Stimulated activated CD8-positive, alpha-beta memory T cell treated with anti-CD3 and anti-CD28 coated beads, Interleukin-15, amount 100 ng/mL, for 1 hour (primary cell): Measurements from ENCODE around the gene DMD.

Source experiments
- DNase-seq: peaks from one replicate; pipeline ENCODE4 v3.0.0-alpha.2; 2020; ENCODE audit warnings: low read depth

Gene DMD

GRCh38 chrX:31706466-31706865 is 1504.9 kb downstream of the DMD start:
- DNase-seq = no peak

DNA sequence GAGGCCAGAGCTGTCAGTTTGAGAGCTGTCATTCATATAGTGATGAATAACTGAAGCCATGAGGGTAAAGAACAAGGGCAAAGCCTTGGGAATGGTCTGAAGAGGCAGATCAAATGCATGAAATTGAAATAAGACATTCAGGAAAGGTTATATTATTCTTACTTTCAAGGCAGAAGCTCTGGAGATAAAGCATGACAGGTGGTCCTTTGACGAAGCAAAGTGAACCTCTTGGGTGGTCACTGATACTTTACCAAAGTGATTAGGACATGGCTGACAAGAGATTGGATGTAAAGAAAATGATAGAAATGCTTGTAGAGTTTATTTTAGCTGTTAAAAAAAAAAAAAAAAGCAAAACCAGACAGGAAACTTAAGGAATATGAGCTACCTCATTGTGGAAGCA is 1505.5 kb downstream of the DMD start:
- no peak for DNase-seq

DNA sequence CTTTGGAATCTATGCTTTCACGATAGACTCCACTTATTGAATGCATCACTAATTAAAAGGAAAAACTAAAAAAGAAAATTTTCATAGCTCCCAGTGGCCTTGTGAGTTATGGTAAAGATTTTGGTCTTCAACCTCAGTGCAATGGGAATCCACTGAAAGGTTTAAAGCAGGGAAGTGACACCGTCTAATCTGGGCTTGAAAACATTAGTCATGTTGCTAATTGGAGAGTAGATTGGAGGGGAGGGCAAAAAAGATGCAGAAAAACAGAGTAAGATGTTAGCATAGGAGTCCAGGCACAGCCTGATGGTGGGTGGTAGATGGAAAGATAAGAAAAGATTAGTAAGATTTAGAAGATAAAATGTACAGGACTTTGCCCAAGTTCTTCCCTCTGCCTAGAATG is 1506.4 kb downstream of the DMD start:
- DNase-seq = no peak

DNA sequence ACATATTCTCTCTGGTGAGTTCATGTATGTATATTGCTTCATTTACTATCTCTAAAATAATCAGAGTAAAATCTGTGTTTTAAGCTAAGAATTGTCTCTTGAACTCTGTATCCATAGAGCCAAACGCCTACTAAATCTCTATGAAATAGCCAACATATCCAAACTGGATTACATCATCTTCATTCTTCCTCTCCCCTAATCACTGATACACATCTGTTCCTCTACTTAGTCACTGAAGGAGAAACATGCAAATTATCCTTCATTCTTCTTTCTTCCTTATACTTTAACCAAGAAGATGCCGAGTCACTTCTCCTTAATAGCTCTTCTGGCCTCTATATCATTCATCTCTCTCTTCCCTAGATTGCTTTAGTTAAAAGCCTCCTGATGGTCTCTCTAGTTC is 1509.1 kb downstream of the DMD start:
- DNase-seq = no peak

DNA sequence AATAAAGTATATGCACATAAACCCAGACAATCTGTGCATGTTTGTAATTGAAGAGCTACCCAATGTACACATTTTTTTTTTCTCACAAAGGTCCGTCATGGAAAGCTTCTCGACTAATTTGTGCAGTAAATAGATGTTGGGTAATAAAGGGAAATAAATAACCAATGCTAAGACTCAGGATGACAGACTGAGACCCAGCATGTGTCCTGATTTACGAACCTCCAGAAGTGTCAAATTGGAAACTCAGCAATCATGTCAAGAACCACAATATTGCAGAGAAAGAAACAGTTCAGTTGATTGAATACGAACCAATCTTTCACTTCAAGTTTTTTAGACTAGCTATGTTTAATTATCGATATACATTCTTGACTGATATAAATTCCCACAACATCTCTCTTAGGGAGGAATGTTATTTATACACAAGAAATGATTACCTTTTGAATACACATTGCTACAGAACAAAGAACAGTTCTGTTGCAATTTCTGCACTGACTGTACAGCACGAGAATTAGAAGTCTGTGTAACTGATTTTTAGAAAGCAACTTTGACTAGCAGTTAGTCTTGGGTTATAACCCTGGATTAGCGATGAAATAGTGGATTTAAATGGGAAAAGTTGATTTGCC is 1513.9 kb downstream of the DMD start:
- no peak for DNase-seq

- no peak for DNase-seq
Observed at GRCh38 chrX:31679861-31680260, 1531.5 kb downstream of the DMD start.

GRCh38 chrX:31670245-31670644 is 1541.1 kb downstream of the DMD start:
- no peak for DNase-seq

DNA sequence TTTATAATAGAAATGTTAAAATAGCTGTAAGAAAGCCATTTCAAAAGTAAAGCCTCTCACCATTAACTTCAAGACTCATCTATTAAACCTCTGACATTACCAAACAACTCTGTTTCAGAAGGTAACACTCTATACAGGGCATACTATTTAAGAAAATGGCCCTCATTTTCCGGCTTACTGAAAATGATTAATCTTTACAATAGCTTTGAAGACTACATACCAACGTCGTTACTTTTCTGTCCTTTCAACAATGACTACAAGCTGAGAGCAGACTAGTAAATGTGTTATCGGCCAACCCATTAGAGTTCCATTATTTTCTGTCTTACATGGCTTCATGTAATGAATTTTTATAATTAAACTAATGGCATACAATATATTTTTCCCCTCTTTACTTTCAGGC is 1545.9 kb downstream of the DMD start:
- DNase-seq = no peak

GRCh38 chrX:31663172-31663571 is 1548.2 kb downstream of the DMD start:
- DNase-seq = no peak

DNA sequence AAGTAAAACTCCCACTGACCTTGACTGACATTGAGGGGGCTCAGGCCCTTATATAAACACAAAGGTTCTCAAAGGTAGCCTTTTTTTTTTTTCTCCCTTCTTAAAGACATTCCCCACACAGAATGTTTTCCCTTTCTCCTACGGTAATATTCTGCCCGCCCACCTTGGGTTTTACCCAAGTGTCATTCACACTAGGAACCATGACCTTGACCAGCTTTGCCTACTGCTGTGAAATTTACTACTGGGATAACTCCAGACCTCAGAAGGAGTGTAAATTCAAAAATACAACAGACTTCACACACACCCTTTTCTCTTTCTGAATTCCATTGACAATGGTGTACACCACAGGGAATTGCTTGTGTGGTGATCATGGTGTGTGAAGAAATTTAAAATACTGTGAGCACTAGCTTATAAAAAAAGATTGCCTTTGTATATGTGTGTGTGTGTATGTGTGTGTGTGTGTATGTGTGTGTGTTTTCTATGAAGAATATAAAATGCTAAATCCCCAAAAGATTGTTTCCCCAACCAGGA is 1550.0 kb downstream of the DMD start:
- DNase-seq = no peak

DNA sequence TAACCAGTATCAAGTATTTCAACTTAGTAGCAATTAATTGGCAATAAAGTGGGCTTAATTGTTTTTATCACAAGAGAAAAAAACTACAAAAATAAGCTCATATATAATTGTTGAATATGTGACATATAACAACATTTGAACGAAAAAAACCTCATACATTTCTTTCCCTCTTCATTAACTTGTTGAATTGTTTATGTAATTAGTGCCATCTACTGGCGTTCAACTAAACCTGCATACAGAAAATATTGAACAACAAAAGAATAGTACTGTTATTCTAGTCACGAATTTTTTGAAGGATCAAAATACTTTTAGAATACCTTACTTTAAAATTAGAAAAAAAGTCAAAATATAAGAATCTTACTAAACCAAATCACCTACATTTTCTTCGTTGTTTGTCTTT is 1553.0 kb downstream of the DMD start:
- no peak for DNase-seq

DNA sequence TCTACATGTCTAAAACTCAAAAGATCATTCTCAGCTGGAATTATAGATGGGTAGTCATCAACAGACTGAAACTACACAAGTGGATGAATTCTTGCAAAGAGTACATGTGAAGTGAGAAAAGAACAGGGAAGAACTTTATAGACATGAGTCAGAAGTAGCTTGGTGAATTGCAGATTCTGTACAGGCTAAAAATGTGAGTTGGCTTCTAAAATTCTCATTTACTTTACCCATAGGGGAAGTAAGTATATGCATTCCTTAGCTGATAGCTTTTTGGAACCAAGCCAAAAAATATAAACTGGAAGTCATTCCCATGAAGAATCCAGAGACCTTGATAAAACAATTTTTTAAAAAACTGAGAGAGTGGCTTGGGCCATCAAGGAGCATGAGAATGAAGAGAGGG is 1555.3 kb downstream of the DMD start:
- DNase-seq = no peak

DNA sequence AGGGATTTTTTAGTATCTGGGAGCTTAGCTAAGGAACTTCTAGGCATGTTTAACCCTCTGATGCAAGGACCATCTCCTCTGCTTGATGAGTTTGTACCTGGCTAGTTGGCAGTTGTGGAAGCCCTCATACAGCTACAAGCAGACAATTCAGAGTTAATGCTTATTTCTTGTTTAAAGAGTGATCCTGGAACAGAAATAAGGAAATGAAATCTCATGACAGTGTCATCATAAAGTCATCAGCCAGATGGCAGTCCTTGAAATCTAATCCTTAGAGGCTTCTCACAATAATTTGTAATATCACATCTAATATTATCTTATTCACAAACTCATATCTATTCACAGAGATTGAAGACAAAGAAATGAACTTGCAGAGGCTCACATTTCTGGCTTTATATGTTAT is 1557.9 kb downstream of the DMD start:
- no peak for DNase-seq

- no peak for DNase-seq
Observed at GRCh38 chrX:31652650-31653049, 1558.7 kb downstream of the DMD start.

DNA sequence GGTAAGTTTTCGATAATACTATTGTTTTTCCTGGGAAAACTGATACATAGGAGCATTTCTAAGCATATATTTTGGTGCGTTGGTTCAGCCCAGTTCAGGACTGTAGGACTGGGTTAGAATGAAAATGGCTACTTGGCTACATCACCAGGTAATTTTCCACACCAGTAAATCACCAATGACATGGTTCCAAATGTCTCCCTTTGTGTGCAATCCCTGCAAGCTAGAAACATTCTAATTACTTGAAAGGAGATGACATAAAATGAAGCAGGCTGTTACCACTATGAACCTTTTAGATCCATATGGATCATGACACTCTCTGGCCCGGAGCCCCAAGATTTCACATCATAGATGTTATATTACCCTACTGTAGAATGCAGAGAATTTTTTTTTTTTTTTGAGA is 1562.1 kb downstream of the DMD start:
- no peak for DNase-seq

GRCh38 chrX:31633349-31633748 is 1578.0 kb downstream of the DMD start:
- no peak for DNase-seq

- no peak for DNase-seq
Observed at GRCh38 chrX:31629195-31629594, 1582.2 kb downstream of the DMD start.

GRCh38 chrX:31609130-31609529 is 1602.2 kb downstream of the DMD start:
- DNase-seq = no peak

GRCh38 chrX:31608638-31609037 is 1602.7 kb downstream of the DMD start:
- DNase-seq = no peak

DNA sequence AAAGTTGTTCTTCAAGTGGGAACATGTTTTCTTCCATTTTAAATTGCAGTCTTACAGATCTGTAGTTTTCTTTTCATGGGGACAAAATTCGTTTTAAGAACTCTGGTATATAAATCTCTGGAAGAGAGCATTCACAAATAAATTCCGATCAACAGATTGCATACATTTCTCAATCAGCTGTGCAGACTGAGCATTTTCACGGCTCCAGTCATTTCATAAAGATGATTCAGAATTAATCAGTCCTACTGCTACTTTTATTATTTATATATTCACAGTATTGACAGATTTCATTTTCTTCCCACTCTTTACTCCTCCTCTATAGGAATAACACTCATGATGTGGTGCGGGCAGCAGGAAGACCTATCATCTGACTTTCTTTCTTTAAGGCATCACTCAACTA is 1604.6 kb downstream of the DMD start:
- no peak for DNase-seq

GRCh38 chrX:31604629-31605221 is 1606.6 kb downstream of the DMD start:
- DNase-seq = no peak

DNA sequence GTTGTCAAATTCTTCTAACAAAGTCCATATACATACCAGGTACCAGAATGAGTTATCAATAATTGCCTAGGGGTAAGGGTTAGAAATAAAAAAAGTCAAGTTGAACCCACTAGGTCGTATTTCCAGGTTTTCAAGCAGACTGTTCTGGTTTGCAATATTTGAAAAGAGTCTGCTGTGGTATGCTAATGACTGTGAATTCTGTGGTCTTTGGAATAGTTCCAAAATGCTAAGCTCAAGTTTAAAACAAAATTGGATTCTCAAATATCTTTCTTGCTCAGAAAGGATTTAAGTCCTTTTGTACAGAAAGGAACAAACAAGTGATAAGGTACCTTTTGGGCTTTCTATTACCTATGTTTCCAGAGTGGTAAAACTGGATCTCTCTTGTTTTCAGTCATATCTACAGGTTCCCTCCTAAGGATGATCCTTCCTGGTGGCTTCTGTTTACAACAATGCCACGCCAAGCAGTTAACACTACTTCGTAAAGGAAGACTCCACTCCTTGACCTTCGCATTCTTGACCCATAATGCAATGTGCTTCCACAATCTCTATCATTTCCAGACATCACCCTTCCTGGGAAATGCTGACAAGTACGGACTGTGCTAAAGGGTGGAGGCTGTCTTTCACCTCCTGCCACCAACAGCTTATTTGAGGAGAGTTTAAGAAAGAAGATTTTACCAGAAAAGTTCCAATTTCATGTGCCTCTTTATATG is 1607.8 kb downstream of the DMD start:
- no peak for DNase-seq

DNA sequence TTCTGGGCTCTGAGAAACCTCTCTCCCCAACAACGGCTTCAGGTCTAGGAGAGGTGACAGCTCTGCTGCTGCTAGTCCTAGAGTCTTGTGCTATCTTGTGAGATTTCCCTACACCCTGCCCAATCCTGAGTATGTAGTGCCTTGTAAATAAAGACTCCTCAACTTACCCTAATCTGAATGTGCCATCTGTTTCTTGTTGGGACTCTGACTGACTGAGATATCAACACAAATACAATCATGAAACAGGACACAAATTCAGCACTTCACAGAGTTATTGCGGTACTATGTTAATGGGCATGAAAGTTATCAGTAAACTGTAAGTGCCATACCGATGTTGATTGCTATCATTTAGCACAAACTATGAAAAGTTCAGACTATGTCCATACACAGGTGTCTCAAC is 1610.5 kb downstream of the DMD start:
- no peak for DNase-seq

DNA sequence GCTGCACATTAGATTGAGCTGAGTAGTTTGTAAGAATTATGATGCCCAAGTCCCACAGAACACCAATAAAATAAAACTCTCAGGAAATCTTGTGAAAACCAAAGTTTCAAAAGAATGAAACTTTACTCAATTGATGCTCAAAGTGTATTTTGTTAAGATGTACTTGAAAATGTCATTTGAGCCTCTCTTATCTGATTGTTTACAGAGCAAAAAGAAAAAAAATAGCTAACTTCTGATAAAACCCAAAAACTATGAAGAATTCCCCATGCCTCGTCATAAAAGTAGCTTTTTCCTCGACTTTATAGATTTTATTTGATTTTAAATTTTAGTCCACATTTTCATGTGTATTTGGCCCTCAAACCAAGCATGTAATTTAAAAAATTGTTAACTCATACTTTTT is 1618.0 kb downstream of the DMD start:
- DNase-seq = no peak
